ENCODE results near the gene VTN.

Gene VTN

GRCh38 chr17:28394337-28395116, 24.4 kb upstream of the VTN start:
- peak; percentile 28 for FAIRE-seq

GRCh38 chr17:28392491-28392890, 22.4 kb upstream of the VTN start:
- FAIRE-seq: no peak

DNA sequence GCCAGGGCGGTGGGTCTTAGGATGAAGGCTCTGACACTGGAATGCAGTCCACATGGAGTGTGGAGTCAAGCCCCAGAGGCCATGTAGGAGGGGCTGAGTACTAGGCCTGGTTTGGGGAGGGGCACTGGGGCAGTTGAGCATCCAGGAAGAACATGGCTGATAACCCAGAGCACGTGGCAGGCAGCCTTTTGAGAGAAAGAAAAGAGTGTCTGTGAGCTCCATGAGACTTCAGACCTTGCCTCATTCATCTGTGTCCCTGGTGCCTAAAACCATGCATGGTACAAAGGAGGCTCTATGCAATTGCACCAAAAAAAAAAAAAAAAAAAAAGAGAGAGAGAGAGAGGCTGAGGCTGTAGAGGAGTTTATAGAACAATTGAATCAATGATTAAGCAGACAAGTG, 21.3 kb upstream of the VTN start:
- FAIRE-seq: no peak

DNA sequence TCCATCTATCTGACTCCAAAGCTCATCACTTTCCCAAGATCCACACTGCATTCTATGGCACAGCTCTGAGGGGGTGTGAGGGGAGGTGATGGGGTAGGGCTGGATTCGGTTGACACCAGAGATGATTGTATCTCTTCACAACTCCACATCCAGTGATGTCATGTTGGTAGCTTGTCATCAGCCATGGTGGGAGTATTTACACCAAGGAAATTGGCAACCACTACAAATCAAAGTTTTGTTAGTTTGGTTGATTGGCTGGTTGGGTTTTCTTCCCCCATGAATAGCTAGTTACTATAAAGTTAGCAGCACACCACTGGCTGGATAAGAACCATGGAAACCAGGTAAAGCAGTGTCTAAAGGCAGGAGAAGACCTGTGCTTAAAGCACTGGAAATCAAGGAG, 20.9 kb upstream of the VTN start:
- FAIRE-seq: no peak

GRCh38 chr17:28390563-28390962, 20.5 kb upstream of the VTN start:
- no peak for FAIRE-seq

DNA sequence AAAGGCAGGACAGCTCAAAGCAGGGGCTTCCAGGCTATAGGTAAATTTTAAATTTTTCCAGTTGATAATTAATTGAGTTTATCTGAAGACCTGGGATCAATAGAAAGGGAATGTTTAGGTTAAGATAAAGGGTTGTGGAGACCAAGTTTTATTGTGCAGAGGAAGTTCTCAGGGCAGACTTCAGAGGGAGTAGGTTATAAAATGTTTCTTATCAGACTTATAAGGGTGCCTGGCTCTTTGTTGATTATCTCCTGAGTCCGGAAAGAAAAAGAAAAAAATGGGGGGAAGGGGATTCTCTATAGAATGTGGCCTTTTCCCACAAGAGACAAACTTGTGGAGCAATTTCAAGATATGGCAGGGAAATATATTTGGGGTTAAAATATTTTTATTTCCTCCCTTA, 20.0 kb upstream of the VTN start:
- no peak for FAIRE-seq

DNA sequence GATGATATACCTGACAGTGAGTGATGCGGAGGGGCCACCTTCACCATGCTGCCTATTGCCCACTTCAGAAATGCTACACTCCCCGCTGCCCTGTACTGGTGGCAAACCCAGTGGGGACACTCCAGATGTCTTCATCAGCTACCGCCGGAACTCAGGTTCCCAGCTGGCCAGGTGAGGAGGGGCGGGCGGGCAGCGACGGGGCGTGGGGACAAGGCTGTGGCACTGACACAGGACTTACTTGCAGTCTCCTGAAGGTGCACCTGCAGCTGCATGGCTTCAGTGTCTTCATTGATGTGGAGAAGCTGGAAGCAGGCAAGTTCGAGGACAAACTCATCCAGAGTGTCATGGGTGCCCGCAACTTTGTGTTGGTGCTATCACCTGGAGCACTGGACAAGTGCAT, 18.0 kb upstream of the VTN start:
- no peak for FAIRE-seq

DNA sequence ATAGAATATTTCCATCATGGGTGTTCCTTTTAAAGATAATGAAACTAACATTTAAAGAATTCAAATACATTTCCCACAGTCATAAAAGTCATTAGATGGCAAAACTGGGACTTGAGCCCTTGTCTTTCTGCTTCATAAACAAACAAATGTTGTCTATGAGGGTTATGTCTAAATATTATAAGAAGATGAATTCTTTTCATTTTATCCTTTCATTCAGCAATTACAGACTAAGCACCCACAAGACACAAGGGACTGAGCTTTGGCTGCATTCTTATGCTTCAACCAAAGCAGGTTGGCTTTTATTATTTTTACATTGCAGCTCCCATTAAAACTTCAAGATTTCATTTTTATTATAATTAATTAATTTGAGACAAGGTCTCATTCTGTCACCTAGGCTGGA, 16.3 kb upstream of the VTN start:
- no peak for FAIRE-seq

DNA sequence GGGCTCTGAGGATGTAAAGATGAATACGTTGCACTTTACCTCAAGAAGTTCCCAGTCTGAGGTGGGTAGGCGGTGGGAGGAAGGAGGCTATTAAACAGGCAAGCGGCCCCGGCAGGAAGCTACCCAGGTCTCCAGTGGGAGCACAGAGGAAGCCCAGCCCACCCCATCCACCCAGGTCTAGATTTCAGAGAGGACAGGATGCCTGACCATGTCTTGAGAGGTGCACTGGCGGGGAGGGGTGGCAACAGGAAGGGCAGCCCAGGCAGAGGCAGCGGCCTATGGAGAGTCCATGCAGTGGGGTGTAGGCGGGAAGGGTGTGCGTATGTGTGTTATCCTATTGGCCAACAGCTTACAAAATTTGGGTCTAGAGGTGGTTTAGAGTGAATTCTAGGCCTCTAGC, 15.3 kb upstream of the VTN start:
- no peak for FAIRE-seq

GRCh38 chr17:28385037-28385400, 14.9 kb upstream of the VTN start:
- no peak for FAIRE-seq

- no peak for FAIRE-seq
Measured at GRCh38 chr17:28384281-28385036, 14.4 kb upstream of the VTN start.

- FAIRE-seq: no peak
Measured at GRCh38 chr17:28381141-28381825, 11.2 kb upstream of the VTN start.

GRCh38 chr17:28379814-28380801, 10.0 kb upstream of the VTN start:
- FAIRE-seq: no peak

DNA sequence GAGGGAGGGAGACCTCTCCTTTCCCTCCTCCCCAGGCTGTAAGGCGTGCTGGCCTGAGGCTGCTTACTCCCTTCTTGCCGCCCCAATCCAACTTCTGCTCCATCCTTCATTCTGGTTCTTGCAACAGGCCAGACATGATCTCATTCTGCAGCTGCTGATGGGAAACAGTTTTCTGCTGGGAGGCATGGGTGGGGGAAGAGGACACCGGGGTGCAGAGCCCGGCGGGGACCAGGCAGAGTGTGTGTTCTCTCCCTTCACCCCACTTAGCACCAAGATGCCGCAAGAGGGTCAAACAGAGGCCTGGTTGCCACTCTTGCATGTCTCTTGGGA, 2.8 kb upstream of the VTN start:
- no peak for FAIRE-seq

DNA sequence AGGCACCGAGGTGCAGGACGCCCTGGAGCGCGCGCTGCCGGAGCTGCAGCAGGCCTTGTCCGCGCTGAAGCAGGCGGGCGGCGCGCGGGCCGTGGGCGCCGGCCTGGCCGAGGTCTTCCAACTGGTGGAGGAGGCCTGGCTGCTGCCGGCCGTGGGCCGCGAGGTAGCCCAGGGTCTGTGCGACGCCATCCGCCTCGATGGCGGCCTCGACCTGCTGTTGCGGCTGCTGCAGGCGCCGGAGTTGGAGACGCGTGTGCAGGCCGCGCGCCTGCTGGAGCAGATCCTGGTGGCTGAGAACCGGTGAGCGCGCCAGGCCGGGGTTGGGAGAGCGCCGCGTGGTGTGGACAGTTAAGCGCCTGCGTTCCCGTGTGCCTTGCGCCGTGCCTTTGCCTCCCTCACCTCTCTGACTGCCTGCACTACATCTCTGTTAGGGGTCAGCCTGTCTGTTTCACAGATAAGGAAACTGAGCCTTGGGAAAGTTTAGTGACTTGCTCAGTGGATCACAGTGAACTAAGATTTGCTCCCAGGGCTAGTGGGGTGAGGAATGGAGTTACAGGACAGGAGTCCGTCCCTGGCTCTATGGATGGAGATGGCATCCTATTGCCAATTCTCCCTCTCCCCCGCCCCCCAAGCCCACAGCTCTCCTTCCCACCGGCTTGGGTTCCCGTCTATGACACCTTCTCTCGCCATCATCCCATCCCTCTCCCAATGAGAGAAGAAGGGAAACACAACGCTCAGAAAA, 2.3 kb upstream of the VTN start:
- FAIRE-seq: no peak

DNA sequence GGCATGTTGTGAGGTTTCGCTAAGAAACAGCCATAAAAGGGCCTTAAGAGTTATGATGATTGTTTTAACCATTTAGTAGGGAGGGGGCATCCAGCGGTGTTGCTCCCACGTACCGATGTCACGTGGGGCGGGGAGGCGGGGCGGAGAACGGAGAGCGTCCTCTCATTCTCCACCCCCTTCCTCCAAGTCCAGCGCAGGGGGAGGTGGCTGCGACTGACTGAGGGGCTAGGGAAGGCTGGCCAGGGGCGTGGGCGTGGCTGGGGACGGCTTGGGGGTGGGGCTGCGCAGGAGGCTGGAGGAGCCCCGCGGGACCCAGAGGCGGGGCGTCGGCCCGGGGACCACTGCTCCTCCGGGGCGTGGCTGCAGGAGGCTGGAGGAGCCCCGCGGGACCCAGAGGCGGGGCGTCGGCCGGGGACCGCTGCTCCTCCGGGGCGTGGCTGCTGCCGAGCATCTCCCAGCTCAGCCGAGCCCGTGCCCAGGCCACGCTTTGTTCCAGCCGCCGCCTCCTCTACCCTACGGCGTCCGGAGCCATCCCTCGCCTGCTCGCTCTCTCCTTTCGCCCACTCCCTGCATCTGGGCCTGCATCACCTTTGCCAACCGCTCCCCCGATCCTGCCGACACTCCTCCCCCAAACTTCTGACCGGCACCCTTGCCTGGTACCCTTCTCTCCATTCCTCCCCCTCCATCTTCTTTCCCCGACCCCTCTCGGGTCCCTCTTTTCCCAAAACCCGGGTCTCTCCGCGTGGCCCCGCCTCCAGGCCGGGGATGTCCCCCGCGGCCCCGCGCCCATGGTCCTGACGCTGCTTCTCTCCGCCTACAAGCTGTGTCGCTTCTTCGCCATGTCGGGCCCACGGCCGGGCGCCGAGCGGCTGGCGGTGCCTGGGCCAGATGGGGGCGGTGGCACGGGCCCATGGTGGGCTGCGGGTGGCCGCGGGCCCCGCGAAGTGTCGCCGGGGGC, 1.4 kb upstream of the VTN start, which contains the start of gene SARM1:
Gene SARM1 (plus strand): TSS at position 450 of the 958 bp plus-strand sequence. CDS start 339 bp downstream, at position 789.
- peak; percentile 93 for FAIRE-seq

DNA sequence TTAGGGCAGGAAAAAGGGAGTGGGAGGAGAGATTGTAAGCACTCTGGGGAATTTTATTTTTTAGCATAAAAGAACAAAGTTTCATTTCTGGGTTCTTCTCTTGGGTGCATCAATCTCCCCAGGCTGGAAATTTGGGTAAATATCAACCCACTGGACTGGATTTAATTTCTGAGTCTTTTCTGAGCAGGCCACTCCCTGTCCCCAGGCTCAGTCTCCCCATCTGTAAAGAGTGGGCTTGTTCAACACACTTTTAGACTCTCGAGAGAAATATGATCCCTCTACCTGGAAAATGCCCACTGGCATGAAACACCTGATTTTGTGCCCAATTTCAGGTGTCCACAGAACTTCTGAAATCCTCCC, 617 bp upstream of the VTN start:
- FAIRE-seq: no peak

GRCh38 chr17:28369684-28370034, 448 bp downstream of the VTN start:
- FAIRE-seq: no peak

- FAIRE-seq: no peak
Measured at GRCh38 chr17:28368915-28369683, 1.0 kb downstream of the VTN start.

DNA sequence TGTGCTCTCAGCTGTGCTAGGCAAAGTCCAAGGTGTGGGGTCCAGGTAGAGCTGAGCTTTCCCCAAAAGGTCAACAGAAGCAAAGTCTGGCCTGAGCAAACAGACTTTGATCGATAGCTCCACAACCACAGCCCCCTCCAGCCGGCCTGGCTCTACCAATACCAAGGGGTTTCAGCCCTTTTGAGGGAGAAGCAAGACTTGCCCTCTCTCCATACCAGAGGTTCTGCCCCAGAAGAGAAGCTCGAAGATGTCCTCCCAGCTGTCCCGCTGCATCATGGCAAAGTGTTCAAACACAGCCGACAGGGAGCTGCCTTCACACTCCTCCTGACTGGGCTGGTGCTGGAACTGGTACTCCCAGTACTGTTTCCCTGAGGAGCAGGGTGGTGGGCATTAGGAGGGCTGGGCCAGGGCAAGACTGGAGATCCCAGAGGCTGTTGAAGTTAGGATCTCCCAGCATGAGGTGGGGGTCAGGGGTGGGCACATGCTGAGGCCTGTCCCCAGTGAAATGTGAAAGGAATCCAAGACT, 1.7 kb downstream of the VTN start:
- no peak for FAIRE-seq
